ENCODE data around the gene TCTN3.
A peak's percentile ranks its signal among the peaks of the same experiment; 100 is the strongest.

TCTN3 gene

DNA sequence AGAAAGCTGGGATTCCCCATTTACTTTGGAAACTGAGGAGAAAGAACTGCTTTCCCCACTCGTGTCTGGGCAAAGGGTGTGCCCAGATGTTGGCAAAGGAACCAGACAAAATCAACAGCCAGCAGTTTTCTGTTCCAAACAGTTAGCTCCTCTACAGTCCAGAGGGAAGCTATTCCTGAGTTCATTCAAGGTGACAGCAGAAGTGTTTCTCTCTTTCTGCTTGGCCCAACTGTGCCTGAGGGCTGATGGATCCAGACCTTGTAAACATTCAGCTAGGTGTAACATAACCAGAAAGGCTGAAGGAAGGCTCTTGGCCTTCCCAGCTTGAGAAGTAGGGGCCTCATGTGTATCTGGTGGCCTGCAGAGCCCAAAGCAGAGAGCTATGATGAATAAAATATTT is 30.2 kb downstream of the TCTN3 start:
- TF ChIP-seq, protein P1, sequence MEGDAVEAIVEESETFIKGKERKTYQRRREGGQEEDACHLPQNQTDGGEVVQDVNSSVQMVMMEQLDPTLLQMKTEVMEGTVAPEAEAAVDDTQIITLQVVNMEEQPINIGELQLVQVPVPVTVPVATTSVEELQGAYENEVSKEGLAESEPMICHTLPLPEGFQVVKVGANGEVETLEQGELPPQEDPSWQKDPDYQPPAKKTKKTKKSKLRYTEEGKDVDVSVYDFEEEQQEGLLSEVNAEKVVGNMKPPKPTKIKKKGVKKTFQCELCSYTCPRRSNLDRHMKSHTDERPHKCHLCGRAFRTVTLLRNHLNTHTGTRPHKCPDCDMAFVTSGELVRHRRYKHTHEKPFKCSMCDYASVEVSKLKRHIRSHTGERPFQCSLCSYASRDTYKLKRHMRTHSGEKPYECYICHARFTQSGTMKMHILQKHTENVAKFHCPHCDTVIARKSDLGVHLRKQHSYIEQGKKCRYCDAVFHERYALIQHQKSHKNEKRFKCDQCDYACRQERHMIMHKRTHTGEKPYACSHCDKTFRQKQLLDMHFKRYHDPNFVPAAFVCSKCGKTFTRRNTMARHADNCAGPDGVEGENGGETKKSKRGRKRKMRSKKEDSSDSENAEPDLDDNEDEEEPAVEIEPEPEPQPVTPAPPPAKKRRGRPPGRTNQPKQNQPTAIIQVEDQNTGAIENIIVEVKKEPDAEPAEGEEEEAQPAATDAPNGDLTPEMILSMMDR (IDR thresholded peaks at IDR 0.05; ENCODE audit: low read depth, low read length, missing control alignments): no peak
- no peak for DNase-seq (ENCODE audit: low read depth)
- in situ Hi-C loops (cut with HindIII; ENCODE audit: low sequenced_read_pairs): no loop called here
- H3K4me3 ChIP-seq (ENCODE audit: low read depth, low read length): no peak overlapping the region

DNA sequence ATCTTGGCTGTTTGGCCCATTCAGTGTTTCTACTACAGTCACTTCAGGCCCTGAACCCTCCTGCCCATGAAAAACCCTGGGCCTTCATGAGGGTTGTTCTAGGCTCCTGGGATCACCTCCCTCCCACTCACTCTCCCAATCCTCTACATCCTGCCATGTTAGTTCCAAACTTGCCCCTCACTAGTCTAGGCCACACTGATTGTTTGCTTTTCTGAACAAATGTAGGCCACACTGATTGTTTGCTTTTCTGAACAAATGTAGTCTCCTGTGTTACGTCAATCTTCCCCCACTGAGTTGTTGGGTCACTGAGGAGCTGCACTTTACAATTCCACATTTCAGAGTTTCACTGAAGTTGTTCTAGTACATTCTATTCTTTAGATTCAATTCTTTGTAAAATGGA is 31.9 kb downstream of the TCTN3 start:
- in situ Hi-C loops (cut with HindIII; ENCODE audit: low sequenced_read_pairs): no loop called here
- TF ChIP-seq, protein P1 (IDR thresholded peaks at IDR 0.05; ENCODE audit: low read depth, low read length, missing control alignments): no peak
- no peak for DNase-seq (ENCODE audit: low read depth)
- H3K4me3 ChIP-seq (ENCODE audit: low read depth, low read length): no peak overlapping the region

DNA sequence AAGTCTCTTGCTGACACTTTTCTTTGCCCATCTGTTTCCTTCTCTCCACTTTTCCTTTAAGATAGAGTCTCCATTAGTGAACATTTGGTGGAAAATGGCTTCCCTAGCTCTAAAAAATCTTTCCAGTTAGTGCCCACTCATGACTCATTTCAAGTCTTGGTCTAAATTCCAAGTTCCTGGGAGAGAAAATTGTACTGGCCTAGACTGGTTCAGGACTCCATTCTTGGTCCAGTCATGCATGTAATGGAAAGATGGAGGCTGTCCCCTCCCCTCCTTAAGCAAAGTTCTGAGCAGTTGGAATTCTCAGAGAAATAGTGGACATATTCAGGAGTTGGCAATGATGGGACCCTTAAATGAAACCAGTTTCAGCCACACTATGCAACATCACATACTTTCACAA is 33.4 kb downstream of the TCTN3 start:
- H3K4me3 ChIP-seq (ENCODE audit: low read depth, low read length): no peak overlapping the region
- peak; percentile 11 for DNase-seq (ENCODE audit: low read depth)
- in situ Hi-C loops (cut with HindIII; ENCODE audit: low sequenced_read_pairs): no loop called here
- TF ChIP-seq, protein P1 (IDR thresholded peaks at IDR 0.05; ENCODE audit: low read depth, low read length, missing control alignments): no peak

DNA sequence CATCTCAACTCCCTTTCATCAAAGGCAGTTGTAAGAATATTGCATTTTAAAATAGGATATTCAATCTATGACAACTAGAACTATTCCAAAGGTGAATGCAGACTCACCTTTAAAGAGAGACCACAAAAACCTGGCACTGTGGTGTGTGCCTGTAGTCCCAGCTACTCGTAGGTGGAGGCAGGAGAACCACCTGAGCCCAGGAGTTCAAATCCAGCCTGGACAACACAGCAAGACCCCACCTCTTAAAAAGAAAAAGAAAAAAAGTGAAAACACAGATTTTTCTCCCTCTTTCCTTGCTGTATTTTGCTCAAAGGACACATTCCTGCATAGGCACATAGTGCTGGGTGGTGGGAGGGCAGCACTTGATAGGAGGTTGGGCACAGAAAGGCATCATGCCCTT is 36.5 kb downstream of the TCTN3 start:
- in situ Hi-C loops (cut with HindIII; ENCODE audit: low sequenced_read_pairs): no loop called here
- H3K4me3 ChIP-seq (ENCODE audit: low read depth, low read length): no peak overlapping the region
- TF ChIP-seq, protein P1 (IDR thresholded peaks at IDR 0.05; ENCODE audit: low read depth, low read length, missing control alignments): no peak
- no peak for DNase-seq (ENCODE audit: low read depth)

DNA sequence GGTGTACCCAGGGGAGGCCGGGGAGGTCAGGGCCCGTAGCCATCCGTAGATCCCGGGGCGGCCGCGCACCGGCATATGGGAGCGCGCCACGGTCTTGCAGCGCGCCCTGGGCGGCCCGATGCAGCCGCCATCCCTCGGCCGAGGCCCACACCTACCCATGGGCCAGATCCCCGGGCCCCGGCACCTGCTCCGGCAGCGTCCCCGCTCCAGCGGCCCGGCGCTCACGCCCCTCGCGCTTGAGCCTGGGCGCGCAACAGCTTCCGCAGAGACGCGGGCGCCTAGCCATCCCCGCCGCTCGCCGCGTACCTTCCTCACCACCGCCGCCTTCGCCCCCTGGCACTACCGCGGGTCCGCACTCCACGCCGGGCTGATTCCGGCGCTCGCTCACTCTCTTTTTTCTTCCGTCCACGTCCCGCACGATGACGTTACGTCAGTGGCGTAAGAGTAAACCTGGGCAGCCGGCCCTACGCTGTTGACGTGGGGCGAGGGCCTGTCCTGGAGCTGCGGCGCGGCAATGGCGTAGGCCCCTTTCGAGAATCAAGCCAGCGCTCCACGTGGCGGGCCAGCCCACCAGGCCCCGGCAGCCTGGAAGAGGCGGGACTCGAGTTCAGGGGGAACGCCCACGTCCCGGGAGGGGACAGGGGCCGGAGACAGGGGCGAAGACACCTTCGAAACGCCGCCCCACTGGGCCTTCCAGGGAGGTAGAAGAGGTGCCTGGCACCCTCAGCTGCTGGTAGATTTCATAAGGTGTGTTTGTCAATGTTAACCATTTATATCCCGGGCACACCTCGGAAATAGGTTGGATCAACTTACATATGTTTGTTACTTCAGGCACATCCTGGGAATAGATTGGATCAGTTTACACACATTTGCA is 37.2 kb downstream of the TCTN3 start, which contains the start of gene ALDH18A1:
Gene ALDH18A1 (minus strand): TSS at position 421 of the 874 bp plus-strand sequence. CDS start 3,334 bp downstream, outside the sequence.
- TF ChIP-seq, protein P1 (IDR thresholded peaks at IDR 0.05; ENCODE audit: low read depth, low read length, missing control alignments): no peak
- in situ Hi-C loops (cut with HindIII; ENCODE audit: low sequenced_read_pairs): no loop called here
- peak; percentile 72 for DNase-seq (ENCODE audit: low read depth)
- peak within 1 kb of the TSS; percentile 79 for H3K4me3 ChIP-seq (ENCODE audit: low read depth, low read length)

DNA sequence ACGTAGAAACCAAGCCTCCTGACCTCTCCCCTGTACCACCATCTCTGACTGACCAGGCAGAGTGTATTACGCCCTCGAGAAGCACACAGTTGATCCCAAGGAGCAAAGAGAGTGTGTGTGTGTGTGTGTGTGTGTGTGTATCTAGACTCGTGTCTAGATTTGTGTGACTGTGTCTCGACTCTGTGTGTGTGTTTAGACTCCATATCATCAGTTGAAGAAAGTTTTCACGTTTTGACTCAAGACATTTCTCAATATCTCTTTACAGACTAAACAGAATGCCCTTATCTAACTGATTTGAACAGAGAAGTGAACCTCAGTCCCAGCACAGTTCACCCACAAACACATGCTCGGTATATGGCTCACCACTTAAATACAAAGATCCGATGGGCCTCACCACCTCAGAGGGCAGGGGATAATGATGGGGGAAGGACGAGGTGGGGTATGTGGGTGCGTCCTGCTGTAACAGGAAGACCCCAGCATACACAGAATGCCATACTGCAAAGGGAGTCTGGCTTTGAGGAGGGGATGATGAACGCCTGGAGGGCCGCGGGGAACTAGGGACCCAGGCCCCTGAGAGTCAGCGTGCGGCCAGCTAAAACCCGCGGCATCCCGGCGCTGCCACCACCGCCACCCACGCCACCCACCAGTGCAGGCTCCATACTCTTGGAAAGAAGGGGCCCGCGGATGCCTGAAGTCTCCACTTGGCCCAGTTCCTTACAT is 38.0 kb downstream of the TCTN3 start:
- in situ Hi-C loops (cut with HindIII; ENCODE audit: low sequenced_read_pairs): no loop called here
- TF ChIP-seq, protein P1 (IDR thresholded peaks at IDR 0.05; ENCODE audit: low read depth, low read length, missing control alignments): no peak
- H3K4me3 ChIP-seq (ENCODE audit: low read depth, low read length): peak overlapping the region; percentile 79
- DNase-seq (ENCODE audit: low read depth): no peak

Data from astrocyte of the cerebellum (primary cell).